GM23338 (cell line): ENCODE measurements around the gene ST6GALNAC3. TPM values are rescaled to one million over a fixed set of nuclear protein-coding genes. Genes with fewer than 3 reads are reported as not detected.

Experiments used
- ATAC-seq: fragments of 200-7000 bp; cut with Tn5 transposase; 3 replicates; pipeline ENCODE4 v1.9.1; 2020
- DNase-seq: peaks from one replicate; pipeline ENCODE4 v3.0.0-alpha.2; 2015; ENCODE audit warnings: low spot score
- H2AFZ ChIP-seq: fragments of 200-600 bp; sonication (generic); 2 replicates; pipeline ENCODE4 v1.8.0; 2016; ENCODE audit warnings: antibody characterized with exemption, mild to moderate bottlenecking, moderate library complexity
- H3F3A ChIP-seq: fragments of 200-600 bp; sonication (generic); replicated peaks from 2 replicates; pipeline ENCODE4 v1.8.0; 2017; ENCODE audit warnings: antibody characterized with exemption, mixed run types, low read depth
- H3K27ac ChIP-seq: fragments of 200-600 bp; sonication (generic); 2 replicates; pipeline ENCODE4 v1.6.1; 2016; ENCODE audit warnings: low read depth
- H3K27me3 ChIP-seq: fragments of 200-600 bp; sonication (generic); 2 replicates; pipeline ENCODE4 v1.8.0; 2016; ENCODE audit warnings: mild to moderate bottlenecking, mixed run types, moderate library complexity; ENCODE audit not compliant: insufficient read depth
- H3K36me3 ChIP-seq: fragments of 200-600 bp; sonication (generic); 2 replicates; pipeline ENCODE4 v1.8.0; 2016; ENCODE audit warnings: mild to moderate bottlenecking; ENCODE audit not compliant: insufficient read depth
- H3K4me1 ChIP-seq: fragments of 200-600 bp; sonication (generic); 2 replicates; pipeline ENCODE4 v1.8.0; 2016; ENCODE audit warnings: mild to moderate bottlenecking, moderate library complexity; ENCODE audit not compliant: insufficient read depth
- H3K4me2 ChIP-seq: fragments of 200-600 bp; sonication (generic); 2 replicates; pipeline ENCODE4 v1.7.1; 2017; ENCODE audit warnings: mixed run types
- H3K4me3 ChIP-seq: fragments of 200-600 bp; sonication (generic); 2 replicates; pipeline ENCODE4 v1.6.1; 2016; ENCODE audit warnings: mixed run types
- H3K79me2 ChIP-seq: fragments of 200-600 bp; sonication (generic); replicated peaks from 2 replicates; pipeline ENCODE4 v1.8.0; 2017; ENCODE audit warnings: mild to moderate bottlenecking; ENCODE audit not compliant: insufficient read depth
- H3K9me2 ChIP-seq: fragments of 200-600 bp; sonication (generic); 2 replicates; pipeline ENCODE4 v1.8.0; 2017; ENCODE audit not compliant: insufficient read depth
- H4K20me1 ChIP-seq: fragments of 200-600 bp; sonication (generic); replicated peaks from 2 replicates; pipeline ENCODE4 v1.8.0; 2017; ENCODE audit warnings: mild to moderate bottlenecking; ENCODE audit not compliant: insufficient read depth
- H3K27ac Mint-ChIP-seq: 2 replicates; pipeline ENCODE4 v1.8.0; 2020; ENCODE audit warnings: inconsistent platforms, mild to moderate bottlenecking, moderate library complexity, mixed read lengths
- H3K27me3 Mint-ChIP-seq: 3 replicates; pipeline ENCODE4 v1.8.0; 2022; ENCODE audit warnings: low read depth, mild to moderate bottlenecking, moderate library complexity, mixed read lengths, inconsistent platforms; ENCODE audit not compliant: insufficient read depth, poor library complexity
- H3K36me3 Mint-ChIP-seq: 3 replicates; pipeline ENCODE4 v1.8.0; 2021; ENCODE audit warnings: low read depth, mild to moderate bottlenecking, inconsistent platforms, moderate library complexity, mixed read lengths
- H3K4me1 Mint-ChIP-seq: 3 replicates; pipeline ENCODE4 v1.8.0; 2020; ENCODE audit warnings: mild to moderate bottlenecking, inconsistent platforms, mixed read lengths
- H3K4me3 Mint-ChIP-seq: 3 replicates; pipeline ENCODE4 v1.8.0; 2021; ENCODE audit warnings: moderate library complexity, mild to moderate bottlenecking, inconsistent platforms, mixed read lengths
- H3K9me3 Mint-ChIP-seq: 3 replicates; pipeline ENCODE4 v1.8.0; 2020; ENCODE audit warnings: moderate library complexity, mild to moderate bottlenecking, inconsistent platforms, mixed read lengths
- CREB1 ChIP-seq: fragments of 250-450 bp; sonication (Bioruptor Pico); IDR thresholded peaks from 2 replicates; pipeline ENCODE4 v1.5.0; 2020; ENCODE audit warnings: low read depth, mild to moderate bottlenecking, moderate library complexity
- EZH2 ChIP-seq: fragments of 200-600 bp; sonication (generic); IDR thresholded peaks from one replicate; pipeline ENCODE4 v1.8.0; 2017; ENCODE audit warnings: antibody characterized with exemption, mild to moderate bottlenecking, low read depth; ENCODE audit not compliant: unreplicated experiment
- NANOG ChIP-seq: IDR thresholded peaks from 2 replicates; pipeline ENCODE4 v1.6.1; 2016; ENCODE audit warnings: antibody characterized with exemption, borderline replicate concordance
- POLR2AphosphoS5 ChIP-seq: IDR thresholded peaks from 2 replicates; pipeline ENCODE4 v1.6.1; 2016; ENCODE audit warnings: antibody characterized with exemption, low read depth
- ZNF114 ChIP-seq: fragments of 250-450 bp; sonication (Bioruptor Pico); IDR thresholded peaks from 2 replicates; pipeline ENCODE4 v1.5.0; 2020; ENCODE audit warnings: mild to moderate bottlenecking, moderate library complexity
- polyA plus RNA-seq: library from polyadenylated mRNA; unstranded; fragments of >200 nt; fragmentation: Nextera tagmentation; extraction: Ambion mirVana; gene quantifications from 2 replicates; pipeline ENCODE4 v1.2.1, GENCODE V29; 2016
- total RNA-seq: library from RNA; depleted of rRNA; stranded (reverse); fragments of >200 nt; shearing (Covaris generic); gene quantifications from 2 replicates; pipeline ENCODE4 v1.2.3, GENCODE V29; 2014
- TF ChIP-seq, protein P1 (sequence below), 2 experiments: fragments of 200-600 bp in 1 of 2; sonication (generic) in 1 of 2; conservative IDR thresholded peaks; 2 replicates each; pipeline versions ENCODE4 v1.5.1 to v1.6.1; 2016 to 2017; ENCODE audit warnings: antibody characterized with exemption in 2 of 2, low read depth in 2 of 2, mild to moderate bottlenecking in 2 of 2, moderate library complexity in 1 of 2
- TF ChIP-seq, protein P2 (sequence below): IDR thresholded peaks from one replicate; pipeline ENCODE4 v1.6.1; 2018; ENCODE audit warnings: antibody characterized with exemption; ENCODE audit not compliant: unreplicated experiment
- TF ChIP-seq, protein P3 (sequence below): fragments of 250-450 bp; sonication (Bioruptor Pico); IDR thresholded peaks from 2 replicates; pipeline ENCODE4 v1.5.0; 2020; ENCODE audit warnings: mild to moderate bottlenecking, moderate library complexity

Gene ST6GALNAC3
- total and polyA plus RNA-seq, 2 experiments from 2014 or later = 4.7 to 11.6 TPM

DNA sequence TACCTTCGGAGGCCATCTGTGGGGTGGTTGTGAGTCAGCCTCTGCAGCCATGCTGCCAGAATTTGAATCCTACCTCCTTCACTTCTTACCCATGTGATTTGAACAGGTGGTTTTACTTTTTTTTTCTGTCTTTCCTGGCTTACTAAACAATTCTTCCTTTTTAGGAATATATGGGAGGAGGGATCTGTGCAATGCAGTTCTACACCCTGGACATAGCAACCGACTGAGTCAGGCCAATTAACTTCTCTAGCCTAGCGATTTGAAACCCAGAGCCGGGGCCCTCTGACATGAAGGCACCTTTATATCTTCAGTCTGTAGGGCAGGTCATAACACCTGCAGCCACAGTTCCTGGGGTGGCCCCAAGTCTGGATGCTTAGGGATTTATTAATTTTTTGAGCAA, 83.6 kb downstream of the ST6GALNAC3 start:
- no peak overlapping the region for H2AFZ ChIP-seq
- H3K27me3 ChIP-seq = no peaks in the 10 kb centered on the region
- no peaks in the 10 kb centered on the region; the same call in 1 of the 2 replicates for H3K79me2 ChIP-seq
- H3F3A ChIP-seq = no peaks in the 10 kb centered on the region
- no peak for TF ChIP-seq ZNF114
- no peak for TF ChIP-seq NANOG
- TF ChIP-seq, protein P1, sequence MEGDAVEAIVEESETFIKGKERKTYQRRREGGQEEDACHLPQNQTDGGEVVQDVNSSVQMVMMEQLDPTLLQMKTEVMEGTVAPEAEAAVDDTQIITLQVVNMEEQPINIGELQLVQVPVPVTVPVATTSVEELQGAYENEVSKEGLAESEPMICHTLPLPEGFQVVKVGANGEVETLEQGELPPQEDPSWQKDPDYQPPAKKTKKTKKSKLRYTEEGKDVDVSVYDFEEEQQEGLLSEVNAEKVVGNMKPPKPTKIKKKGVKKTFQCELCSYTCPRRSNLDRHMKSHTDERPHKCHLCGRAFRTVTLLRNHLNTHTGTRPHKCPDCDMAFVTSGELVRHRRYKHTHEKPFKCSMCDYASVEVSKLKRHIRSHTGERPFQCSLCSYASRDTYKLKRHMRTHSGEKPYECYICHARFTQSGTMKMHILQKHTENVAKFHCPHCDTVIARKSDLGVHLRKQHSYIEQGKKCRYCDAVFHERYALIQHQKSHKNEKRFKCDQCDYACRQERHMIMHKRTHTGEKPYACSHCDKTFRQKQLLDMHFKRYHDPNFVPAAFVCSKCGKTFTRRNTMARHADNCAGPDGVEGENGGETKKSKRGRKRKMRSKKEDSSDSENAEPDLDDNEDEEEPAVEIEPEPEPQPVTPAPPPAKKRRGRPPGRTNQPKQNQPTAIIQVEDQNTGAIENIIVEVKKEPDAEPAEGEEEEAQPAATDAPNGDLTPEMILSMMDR (conservative IDR thresholded peaks at IDR 0.05; ENCODE audit: low read depth in 2 of 2) = no peak
- peaks cover 3% of the 10 kb centered on the region; the same call in 1 of the 2 replicates for H3K4me1 ChIP-seq
- H3K36me3 ChIP-seq = no peaks in the 10 kb centered on the region
- H3K4me3 Mint-ChIP-seq = no peak overlapping the region
- peaks cover 2% of the 10 kb centered on the region for H3K27me3 Mint-ChIP-seq
- H3K4me1 Mint-ChIP-seq = peaks cover 20% of the 10 kb centered on the region
- no peaks in the 10 kb centered on the region for H3K36me3 Mint-ChIP-seq
- H3K4me2 ChIP-seq = no peak overlapping the region
- no peak for DNase-seq
- ATAC-seq = no peak
- H4K20me1 ChIP-seq = no peaks in the 10 kb centered on the region
- H3K9me2 ChIP-seq = no peaks in the 10 kb centered on the region
- no peak overlapping the region for H3K27ac ChIP-seq
- H3K27ac Mint-ChIP-seq = no peak overlapping the region
- no peaks in the 10 kb centered on the region for H3K9me3 Mint-ChIP-seq
- H3K4me3 ChIP-seq = no peak overlapping the region

DNA sequence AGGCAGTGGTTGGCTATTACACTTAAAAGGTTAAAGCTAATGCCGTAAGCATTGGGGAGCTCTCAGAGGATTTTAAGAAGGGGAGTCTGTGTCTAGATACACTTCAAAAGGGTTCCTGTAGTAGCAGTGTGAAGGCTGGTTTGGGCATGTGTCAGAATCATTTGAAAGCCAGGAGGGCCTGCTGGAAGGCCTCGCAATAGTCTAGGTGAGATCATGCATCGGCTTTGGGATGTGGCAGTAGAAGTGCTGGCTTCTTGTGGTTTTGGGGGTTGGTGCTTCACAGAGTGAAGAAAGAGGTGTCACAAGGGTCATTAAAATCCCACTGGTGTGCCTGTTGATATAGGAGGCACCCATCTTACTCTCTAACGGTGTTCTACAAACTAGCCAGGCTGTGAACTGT, 85.7 kb downstream of the ST6GALNAC3 start:
- no peaks in the 10 kb centered on the region for H3F3A ChIP-seq
- no peaks in the 10 kb centered on the region for H3K36me3 ChIP-seq
- no peak overlapping the region for H3K4me3 Mint-ChIP-seq
- H3K27ac Mint-ChIP-seq = no peak overlapping the region
- no peaks in the 10 kb centered on the region for H3K9me2 ChIP-seq
- H3K79me2 ChIP-seq = peaks cover 3% of the 10 kb centered on the region
- H3K4me1 Mint-ChIP-seq = peaks cover 16% of the 10 kb centered on the region
- DNase-seq (no peak), ATAC-seq (no peak)
- H3K4me3 ChIP-seq = no peak overlapping the region
- no peak overlapping the region for H2AFZ ChIP-seq
- peaks cover 2% of the 10 kb centered on the region for H3K27me3 Mint-ChIP-seq
- no peaks in the 10 kb centered on the region for H3K36me3 Mint-ChIP-seq
- no peaks in the 10 kb centered on the region for H3K27me3 ChIP-seq
- H3K27ac ChIP-seq = no peak overlapping the region
- no peaks in the 10 kb centered on the region for H3K4me1 ChIP-seq
- H3K4me2 ChIP-seq = no peak overlapping the region
- no peaks in the 10 kb centered on the region for H4K20me1 ChIP-seq
- H3K9me3 Mint-ChIP-seq = no peaks in the 10 kb centered on the region
- no peak for TF ChIP-seq NANOG
- no peak for TF ChIP-seq CREB1 (CRISPR knock-in tag)
- TF ChIP-seq, protein P2, sequence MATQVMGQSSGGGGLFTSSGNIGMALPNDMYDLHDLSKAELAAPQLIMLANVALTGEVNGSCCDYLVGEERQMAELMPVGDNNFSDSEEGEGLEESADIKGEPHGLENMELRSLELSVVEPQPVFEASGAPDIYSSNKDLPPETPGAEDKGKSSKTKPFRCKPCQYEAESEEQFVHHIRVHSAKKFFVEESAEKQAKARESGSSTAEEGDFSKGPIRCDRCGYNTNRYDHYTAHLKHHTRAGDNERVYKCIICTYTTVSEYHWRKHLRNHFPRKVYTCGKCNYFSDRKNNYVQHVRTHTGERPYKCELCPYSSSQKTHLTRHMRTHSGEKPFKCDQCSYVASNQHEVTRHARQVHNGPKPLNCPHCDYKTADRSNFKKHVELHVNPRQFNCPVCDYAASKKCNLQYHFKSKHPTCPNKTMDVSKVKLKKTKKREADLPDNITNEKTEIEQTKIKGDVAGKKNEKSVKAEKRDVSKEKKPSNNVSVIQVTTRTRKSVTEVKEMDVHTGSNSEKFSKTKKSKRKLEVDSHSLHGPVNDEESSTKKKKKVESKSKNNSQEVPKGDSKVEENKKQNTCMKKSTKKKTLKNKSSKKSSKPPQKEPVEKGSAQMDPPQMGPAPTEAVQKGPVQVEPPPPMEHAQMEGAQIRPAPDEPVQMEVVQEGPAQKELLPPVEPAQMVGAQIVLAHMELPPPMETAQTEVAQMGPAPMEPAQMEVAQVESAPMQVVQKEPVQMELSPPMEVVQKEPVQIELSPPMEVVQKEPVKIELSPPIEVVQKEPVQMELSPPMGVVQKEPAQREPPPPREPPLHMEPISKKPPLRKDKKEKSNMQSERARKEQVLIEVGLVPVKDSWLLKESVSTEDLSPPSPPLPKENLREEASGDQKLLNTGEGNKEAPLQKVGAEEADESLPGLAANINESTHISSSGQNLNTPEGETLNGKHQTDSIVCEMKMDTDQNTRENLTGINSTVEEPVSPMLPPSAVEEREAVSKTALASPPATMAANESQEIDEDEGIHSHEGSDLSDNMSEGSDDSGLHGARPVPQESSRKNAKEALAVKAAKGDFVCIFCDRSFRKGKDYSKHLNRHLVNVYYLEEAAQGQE = no peak
- TF ChIP-seq, protein P3, sequence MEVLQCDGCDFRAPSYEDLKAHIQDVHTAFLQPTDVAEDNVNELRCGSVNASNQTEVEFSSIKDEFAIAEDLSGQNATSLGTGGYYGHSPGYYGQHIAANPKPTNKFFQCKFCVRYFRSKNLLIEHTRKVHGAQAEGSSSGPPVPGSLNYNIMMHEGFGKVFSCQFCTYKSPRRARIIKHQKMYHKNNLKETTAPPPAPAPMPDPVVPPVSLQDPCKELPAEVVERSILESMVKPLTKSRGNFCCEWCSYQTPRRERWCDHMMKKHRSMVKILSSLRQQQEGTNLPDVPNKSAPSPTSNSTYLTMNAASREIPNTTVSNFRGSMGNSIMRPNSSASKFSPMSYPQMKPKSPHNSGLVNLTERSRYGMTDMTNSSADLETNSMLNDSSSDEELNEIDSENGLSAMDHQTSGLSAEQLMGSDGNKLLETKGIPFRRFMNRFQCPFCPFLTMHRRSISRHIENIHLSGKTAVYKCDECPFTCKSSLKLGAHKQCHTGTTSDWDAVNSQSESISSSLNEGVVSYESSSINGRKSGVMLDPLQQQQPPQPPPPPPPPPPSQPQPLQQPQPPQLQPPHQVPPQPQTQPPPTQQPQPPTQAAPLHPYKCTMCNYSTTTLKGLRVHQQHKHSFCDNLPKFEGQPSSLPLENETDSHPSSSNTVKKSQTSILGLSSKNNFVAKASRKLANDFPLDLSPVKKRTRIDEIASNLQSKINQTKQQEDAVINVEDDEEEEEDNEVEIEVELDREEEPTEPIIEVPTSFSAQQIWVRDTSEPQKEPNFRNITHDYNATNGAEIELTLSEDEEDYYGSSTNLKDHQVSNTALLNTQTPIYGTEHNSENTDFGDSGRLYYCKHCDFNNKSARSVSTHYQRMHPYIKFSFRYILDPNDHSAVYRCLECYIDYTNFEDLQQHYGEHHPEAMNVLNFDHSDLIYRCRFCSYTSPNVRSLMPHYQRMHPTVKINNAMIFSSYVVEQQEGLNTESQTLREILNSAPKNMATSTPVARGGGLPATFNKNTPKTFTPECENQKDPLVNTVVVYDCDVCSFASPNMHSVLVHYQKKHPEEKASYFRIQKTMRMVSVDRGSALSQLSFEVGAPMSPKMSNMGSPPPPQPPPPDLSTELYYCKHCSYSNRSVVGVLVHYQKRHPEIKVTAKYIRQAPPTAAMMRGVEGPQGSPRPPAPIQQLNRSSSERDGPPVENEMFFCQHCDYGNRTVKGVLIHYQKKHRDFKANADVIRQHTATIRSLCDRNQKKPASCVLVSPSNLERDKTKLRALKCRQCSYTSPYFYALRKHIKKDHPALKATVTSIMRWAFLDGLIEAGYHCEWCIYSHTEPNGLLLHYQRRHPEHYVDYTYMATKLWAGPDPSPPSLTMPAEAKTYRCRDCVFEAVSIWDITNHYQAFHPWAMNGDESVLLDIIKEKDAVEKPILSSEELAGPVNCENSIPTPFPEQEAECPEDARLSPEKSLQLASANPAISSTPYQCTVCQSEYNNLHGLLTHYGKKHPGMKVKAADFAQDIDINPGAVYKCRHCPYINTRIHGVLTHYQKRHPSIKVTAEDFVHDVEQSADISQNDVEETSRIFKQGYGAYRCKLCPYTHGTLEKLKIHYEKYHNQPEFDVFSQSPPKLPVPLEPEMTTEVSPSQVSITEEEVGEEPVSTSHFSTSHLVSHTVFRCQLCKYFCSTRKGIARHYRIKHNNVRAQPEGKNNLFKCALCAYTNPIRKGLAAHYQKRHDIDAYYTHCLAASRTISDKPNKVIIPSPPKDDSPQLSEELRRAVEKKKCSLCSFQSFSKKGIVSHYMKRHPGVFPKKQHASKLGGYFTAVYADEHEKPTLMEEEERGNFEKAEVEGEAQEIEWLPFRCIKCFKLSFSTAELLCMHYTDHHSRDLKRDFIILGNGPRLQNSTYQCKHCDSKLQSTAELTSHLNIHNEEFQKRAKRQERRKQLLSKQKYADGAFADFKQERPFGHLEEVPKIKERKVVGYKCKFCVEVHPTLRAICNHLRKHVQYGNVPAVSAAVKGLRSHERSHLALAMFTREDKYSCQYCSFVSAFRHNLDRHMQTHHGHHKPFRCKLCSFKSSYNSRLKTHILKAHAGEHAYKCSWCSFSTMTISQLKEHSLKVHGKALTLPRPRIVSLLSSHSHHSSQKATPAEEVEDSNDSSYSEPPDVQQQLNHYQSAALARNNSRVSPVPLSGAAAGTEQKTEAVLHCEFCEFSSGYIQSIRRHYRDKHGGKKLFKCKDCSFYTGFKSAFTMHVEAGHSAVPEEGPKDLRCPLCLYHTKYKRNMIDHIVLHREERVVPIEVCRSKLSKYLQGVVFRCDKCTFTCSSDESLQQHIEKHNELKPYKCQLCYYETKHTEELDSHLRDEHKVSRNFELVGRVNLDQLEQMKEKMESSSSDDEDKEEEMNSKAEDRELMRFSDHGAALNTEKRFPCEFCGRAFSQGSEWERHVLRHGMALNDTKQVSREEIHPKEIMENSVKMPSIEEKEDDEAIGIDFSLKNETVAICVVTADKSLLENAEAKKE (CRISPR knock-in tag) = no peak
- TF ChIP-seq, protein P1 (conservative IDR thresholded peaks at IDR 0.05; ENCODE audit: low read depth in 2 of 2) = no peak
- TF ChIP-seq POLR2AphosphoS5 = no peak
- TF ChIP-seq EZH2 = no peak
